SKM-1 treated with dmso at 0.1 percent for 144 hours (cell line): ENCODE data around the gene MED27.

Experiments
- DNase-seq: peaks from one replicate; lab custom pipeline; 2025; ENCODE audit not compliant: unreplicated experiment; lab: John Stamatoyannopoulos, UW

The MED27 gene

DNA sequence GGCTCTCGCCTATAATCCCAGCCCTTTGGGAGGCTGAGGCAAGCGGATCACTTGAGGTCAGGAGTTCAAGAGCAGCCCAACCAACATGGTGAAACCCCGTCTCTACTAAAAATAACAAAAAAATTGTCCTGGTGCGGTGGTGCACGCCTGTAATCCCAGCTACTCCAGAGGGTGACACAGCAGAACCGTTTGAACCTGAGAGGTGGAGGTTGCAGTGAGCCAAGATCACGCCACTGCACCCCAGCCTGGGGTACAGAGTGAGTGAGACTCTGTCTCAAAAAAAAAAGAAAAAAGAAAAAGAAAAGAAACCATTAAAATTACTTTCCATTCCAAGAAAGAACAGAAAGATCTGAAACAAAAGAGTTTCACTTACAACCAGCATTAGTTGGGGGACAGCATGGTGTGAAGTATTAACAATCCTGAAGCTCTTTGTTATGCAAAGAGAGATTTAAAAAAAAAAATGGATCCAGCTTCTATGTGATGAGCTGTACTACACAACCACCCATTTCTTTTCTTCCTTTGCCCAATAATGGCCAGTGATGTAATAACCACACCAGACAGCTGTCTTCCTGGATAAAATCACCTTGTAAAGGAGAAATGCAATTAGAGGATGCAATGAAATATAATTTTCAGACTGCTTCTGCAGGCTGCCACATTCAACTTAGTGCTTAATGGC is 76.9 kb downstream of the MED27 start:
- no peak for DNase-seq

DNA sequence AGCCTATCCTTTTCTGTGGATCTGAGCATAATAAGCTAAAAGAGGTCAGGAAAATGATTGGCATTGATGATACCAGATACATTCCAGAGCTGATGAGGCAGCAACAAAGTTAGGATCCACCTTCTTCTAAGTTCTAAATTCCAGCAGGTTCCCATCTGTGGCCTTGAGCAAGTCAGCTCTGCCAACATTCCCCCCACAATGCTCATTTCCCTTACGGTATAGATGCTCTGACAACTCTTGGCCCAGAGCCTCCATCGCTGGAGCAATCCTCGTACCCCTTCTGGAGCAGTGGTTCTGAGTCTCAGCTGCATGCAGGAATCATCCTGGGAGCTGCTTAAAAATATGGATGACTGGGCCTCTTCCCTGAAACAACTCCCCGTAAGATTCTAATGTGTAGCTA is 78.1 kb downstream of the MED27 start:
- DNase-seq: no peak

DNA sequence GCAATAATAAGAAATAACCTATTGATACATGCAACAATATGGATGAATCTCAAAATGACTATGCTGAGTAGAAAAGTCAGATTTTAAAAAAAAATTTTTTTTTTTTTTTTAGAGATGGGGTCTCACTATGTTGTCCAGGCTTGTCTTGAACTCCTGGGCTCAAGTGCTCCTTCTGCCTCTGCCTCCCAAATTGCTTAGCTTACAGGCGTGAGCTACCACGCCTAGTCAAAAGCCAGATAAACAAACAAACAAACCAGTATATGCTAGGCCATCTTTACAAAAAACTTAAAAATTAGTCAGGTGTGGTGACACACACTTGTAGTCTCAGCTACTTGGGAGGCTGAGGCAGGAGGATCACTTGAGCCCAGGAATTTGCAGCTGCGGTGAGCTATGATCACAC is 79.0 kb downstream of the MED27 start:
- no peak for DNase-seq

DNA sequence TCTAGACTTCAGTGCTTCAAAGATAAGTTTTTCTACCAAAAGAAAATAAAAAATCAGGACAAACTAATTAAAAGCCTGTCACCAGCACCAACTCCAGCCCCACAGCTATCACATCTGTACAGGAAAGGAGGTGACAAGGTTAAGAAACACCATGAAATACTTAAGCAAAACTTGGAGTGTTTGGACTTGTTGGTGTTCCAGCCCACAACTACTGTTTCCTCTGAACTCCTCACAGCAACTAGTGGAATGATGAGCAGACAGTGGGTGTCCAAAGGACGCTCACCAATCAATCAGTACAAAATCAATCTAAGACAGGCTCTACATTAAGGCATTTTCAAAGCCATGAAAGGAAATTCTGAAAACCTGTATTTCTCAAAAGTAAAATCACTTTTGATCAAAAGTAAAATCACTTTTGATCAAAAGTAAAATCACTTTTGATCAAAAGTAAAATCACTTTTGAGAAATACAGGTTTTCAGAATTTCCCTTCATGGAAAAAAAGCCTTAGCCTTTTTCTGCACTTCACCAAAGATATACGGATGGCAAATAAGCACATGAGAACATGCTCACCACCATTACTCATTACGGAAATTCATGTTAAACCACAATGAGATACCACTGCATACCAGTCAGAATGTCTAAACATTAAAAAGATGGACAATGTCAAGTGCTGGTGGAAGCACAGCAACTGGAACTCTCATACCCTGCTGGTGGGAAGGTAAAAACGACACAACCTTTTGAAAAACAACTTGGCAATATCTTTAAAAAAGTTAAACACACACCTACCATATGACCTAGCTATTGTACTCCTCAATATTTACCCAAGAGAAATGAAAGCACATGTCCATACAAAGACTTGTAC is 79.7 kb downstream of the MED27 start:
- DNase-seq: no peak

DNA sequence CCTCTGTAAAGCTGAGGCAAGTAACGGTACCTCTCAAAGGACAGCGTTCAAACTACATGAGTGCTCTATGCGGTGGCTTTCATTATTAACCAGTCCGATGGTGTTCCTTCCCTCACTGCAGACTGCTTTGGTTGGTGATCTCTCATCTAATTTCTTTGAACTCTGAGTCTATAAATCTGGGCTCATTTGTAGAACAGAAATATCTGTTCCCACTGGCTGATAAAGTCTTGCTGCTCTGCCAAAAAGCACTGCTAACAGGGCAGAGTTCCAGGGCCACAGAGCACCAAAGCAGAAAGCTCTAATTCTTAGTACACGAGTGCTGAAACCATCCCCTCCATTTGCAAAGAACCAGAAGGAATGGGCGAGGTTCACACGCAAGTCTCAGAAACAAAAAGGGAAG is 81.9 kb downstream of the MED27 start:
- DNase-seq: no peak

DNA sequence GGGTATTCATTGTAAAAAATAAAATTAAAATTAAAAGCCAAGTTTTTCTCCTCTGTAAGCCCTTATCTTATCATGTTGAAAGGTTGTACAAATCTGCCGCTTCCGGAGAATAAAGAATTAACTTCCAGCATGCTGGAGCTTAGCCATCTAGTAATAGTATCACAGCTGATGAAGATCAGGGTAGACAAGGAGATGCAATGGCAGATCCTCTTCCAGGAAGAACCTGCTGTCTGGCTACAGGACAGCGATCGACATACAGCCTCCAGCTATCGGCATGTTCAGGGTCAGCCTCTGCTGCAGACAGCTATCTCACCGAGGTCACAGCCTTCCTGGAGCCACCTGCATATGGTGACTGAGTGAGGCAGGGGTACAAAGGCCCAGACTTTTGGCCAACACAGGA is 82.6 kb downstream of the MED27 start:
- DNase-seq: no peak

DNA sequence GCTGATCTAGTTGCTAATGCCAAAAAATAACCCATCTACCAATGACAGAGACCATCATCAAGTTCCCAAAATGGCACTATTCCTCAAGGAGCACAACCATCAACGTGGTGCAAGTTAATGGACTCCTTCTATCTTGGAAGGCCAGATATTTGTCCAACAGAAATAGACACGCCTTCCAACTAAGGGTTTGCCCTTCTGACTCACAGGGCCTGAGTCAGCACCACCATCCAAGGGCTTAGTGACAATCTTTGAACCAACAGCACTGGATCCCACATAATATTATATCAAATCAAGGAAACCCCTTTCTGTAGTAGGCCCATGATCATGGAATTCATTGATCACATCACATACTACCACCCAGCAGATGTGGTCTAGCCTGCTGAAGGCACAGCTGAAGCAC is 84.3 kb downstream of the MED27 start:
- no peak for DNase-seq

DNA sequence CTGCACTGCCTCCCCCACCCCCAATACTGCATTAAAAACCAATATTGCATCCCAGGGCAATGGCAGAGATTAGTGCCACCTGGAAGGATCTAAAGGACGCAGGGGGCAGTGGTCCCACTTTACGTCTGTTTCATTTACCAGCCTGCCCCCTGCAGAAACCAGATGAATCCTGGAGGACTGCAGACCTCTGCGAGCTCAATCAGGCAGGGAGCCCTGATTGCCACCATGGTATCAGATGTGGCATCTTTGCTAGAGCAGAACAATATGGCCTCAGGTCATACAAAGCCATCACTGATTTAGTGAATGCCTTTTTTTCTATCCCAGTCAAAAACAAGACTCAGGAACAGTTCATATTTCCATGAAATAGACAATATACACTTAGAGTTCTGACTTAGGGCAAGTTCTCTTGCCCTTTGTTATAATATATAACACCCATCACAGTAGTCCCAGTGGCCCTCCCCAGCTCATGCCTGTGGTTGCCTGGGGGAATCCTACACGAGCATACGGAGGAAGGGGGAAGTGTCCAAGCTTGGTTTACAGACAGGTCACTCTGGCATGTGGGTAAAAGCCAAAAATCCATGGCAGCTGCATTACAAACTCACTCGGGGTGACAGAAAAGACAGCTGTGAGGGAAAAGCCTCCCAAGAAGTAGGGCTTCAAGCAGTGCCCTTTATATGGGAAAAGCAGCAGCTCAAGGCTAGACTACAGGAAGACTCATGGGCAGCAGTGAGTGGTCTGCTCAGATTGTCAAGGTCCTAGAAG is 85.1 kb downstream of the MED27 start:
- DNase-seq: no peak

DNA sequence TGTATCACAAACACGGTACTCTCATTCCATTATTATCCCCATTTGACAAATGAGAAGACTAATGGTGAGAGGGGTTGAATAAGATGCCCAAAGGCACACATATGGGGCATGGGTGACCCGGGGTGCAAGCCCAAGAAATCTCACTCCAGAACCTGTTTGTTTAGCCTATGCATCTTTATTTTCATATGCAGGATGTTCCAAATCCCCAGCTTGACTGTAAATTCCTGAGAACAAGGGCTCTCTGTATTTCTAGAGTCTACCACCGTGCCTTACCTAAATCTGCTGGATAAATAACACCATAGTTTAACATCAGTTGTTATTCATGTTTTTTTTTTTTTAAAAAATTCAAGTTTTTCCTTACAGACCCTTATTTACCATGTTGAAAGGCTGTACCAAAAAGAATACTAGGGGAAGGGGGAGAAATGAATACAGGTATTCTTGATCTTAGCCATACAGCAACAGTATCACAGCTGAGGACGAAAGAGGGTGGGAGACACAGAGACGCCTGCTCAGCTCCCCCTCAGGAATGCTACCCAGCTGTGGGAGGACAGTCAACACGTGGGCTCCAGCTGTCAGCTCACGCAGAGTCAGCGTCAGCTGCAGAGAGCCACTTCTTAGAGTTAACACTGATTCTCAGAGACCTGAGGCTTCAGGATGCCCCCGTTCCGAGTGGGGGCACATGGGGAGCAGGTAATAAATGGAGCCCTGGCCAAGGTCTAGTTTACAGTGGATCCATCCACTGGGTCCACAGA is 86.6 kb downstream of the MED27 start:
- DNase-seq: no peak

DNA sequence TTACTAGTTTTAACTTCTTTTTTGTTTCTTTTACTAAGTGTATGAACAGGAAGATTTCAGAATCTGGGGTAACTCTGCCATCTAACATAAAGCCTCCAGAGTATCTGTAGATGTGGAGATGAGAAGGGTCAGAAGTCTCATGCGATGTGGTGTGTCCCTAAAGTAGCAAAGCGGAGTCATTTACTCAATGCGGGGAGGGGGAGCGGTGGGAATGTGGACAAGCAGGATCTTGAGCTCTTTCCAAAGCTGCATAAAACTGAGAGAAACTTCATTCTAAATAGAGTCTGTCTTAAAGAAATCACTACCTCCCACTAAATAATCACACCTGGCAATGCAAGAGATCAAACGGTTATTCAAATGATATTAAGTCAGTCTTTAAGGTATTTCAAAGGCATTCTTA is 92.4 kb downstream of the MED27 start:
- DNase-seq: no peak

DNA sequence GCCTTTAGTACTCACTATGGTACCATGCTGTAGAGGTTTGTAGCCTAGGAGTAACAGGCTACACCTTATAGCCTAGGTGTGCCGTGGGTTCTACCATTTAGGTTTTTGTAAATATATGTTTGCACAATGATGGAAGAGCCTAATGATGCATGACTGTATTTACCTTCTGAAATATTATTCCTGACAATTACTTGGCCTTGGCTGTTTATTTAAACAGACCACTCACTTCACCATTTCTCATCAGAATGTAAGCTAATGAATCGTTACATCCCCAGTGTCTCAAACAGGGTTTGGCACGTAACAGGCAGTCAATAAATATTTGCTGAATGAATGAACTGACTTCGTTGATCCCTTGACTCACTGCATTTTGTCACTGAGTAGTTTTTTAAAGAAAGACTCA is 93.1 kb downstream of the MED27 start:
- no peak for DNase-seq

DNA sequence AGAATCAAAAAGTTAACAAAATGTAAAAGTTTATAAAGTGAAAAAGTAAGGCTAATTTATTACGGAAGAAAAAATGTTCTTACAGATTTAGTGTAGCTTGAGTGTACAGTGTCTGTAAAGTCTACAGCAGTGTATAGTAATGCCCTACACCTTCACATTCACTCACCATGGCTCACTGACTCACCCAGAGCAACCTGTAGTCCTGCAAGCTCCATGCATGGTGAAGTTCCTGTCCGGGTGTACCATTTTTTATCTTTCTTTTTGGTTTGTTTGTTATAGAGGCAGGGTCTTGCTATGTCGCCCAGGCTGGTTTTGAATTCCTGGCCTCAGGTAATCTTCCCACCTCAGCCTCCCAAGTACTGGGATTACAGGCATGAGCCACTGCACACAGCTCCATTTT is 93.6 kb downstream of the MED27 start:
- no peak for DNase-seq

DNA sequence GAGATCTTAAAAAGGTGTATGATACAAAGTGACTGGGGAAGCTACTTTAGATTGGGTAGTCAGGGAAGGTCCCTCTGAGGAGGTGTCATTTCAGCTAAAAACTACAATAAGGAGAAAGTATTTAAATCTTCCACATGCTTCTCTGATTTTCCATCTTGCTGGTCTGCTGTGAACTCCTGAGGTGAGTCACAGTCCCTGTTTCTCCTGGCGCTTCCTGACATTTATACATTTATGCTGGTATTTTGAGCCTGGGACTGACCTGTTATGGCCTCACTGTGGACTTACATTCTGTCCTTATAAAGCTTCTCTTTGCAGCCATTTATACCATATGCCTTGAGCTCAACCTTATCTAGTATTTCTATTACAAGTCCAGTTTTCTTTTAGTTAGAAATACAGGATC is 95.1 kb downstream of the MED27 start:
- DNase-seq: no peak

DNA sequence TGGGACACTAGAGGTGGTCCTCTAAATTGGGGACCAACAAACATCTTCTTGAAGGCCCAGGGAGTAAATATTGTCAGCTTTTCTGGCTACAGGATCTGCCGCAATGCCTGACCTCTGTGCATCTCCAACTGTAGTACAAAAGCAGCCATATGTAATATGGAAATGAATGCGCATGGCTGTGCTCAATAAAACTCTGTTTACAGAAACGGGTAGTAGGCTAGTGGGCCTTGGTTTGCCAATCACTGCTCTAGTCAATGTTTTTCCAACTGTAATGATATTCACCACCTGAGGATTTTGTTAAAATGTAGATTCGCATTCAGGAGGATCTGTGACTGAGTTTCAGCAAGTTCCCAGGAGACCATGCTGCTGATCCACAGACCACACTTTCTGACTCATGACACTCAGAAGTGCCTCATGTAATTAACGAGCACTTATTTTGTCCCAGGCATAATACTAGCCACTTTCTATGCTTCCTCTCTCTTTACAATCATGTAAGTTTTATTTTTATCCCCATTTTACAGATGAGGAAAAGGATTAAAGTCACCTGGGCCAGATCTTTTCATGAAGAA is 96.9 kb downstream of the MED27 start:
- DNase-seq: no peak

DNA sequence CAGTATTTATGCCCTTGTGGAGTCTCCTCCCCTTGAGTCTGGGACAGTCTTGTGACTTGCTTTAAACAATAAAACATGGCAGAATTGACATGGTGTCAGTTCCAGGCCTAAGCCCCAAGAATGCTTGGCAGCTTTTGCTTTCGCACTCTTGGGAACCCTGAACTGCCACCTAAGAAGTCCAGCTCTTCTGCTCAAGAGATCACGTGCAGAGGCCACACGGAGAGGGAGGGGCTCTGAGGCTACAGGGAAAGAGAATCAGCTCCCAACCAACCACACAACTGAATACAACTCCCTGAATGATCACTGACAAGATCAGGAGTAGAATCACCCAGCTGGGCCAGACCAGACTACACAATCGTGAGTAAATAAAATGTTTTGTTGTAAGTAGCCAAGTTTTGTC is 97.6 kb downstream of the MED27 start:
- DNase-seq: no peak

DNA sequence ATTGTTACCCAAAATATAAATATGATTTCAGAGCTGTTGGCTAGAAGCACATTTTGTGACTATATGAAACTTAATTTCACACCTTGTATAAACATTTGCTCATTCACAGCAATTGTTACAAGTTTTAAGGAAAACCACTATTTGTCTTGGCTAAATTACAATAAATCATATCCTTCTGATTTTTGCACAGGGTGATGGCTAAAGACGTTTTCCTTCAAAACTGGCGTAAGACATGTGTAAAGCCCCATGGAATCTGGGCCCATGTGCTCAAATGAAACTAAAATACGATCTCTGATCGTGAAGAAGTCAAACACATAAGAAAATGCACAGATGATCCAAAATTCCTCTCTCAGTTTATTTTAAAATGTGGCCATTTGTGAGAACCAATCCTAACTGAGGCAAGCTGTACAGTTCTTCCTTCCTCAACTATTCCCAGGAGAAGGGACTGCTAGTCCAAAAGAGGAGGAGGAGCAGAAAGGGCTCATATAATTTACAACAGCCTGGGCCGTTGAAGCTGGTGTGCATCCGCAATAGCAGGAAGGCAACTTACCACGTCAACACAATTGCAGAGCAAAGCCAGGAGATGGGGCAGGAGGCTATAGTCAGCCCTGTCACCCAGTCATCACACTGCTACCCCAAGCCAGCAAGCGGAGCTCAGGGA is 98.4 kb downstream of the MED27 start:
- no peak for DNase-seq

DNA sequence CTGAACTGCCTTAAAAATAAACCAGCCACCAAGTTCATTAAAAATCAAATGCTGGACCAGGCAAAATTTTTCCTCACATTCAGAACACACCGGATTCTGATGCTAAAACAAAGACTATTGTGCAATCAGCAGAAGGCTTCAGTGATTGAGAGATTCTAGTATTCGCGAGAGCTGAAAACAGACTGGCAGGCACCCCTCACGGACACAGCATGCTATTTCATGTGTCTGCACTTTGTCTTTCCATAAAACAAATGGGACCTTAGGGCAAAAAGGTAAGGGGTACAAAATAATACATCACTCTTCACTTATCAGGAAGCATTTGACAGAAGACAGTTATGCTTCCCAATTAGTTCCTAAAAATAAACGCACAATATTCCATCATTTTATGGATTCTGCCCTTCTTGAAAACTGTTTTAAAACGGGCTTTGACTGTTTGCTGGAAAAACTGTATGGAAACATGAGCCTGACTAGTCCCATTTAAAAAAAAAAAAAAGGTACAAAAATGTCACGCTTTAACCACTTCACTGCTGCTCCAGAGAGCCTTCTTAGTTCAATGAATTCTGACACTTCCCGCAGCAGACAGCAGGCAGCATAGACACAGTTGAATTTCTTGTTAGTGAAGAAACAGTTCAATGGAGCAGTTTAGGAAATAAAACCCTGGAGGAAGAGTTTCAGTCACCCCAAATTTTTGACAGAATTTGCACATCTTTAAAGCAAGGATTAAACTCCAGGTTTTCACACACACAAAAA is 99.2 kb downstream of the MED27 start:
- no peak for DNase-seq

DNA sequence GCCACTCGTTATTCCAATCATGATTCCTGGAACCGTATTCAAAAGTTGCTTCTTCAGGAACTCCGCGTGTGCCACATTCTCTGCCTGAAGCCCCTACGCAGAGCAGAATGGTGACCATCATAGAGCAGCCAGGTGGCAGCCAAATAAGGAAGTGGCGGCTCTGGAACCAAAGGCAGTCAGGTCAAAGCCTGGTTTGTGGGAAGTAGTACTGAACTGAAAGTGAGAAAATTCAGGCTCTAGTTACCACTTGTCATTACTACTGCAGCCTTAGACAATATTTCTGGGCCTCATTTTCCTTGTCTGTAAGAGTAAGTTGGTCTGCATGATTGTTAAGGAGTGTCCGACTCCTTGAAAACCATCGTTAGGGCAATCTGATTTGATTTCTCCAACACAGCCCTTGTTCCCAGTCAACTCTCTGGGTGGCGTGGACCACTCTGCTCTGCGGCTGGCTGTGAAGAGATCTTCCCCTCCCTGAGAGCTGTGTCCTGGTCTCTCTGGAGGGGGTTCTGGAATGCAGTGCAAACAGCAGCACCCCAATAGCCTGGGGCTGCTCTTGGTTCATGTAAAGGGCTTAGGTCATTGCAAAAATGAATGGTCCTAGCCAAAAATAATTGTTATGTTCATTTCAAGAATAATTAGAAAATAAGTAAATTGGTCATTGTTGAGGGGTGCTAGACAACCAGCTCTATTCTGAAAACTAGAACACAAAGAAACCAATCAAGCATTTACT is 102.4 kb downstream of the MED27 start:
- peak; percentile 41 for DNase-seq
